ENCODE results near the gene KIF3B. TPM values are rescaled to one million over a fixed set of nuclear protein-coding genes. Genes with fewer than 3 reads are reported as not detected.
A peak's percentile ranks its signal among the peaks of the same experiment; 100 is the strongest.

The KIF3B gene
- total RNA-seq = 10 to 100 TPM in 2 of 4 donors, 1 to 10 TPM in 2; 8.5 to 14.1 (median 11.4) TPM

GRCh38 chr20:32277361-32278198 lies at the start of gene KIF3B:
TSS of gene KIF3B (plus strand) at chr20:32277651. CDS start at chr20:32309778, 32,127 bp downstream.
- peak in 1 of 6 experiments; percentile 6 for TF ChIP-seq CTCF (IDR thresholded peaks at IDR 0.05)
- TF ChIP-seq POLR2A (IDR thresholded peaks at IDR 0.05) = peak in 2 of 4 donors; percentile 25 to 40
- intact Hi-C loops (cut with DNase I) = no loop called here
- peak within 1 kb of the TSS; percentile 68 to 95 (median 90) for H3K4me3 ChIP-seq
- peaks cover 5 to 37% (median 16%) of the 10 kb centered on the region in 3 donors for H3K4me1 ChIP-seq
- peak within 1 kb of the TSS; percentile 67 to 87 (median 80) for H3K27ac ChIP-seq
- H3K27me3 ChIP-seq = no peaks in the 10 kb centered on the region
- WGBS, 2 donors = 2 to 4% methylated on average over 13 to 18 of the region's 62 CpGs
- H3K9me3 ChIP-seq = no peaks in the 10 kb centered on the region
- DNase-seq = peak; percentile 45
- H3K36me3 ChIP-seq = peaks cover 0 to 9% (median 0%) of the 10 kb centered on the region in 3 donors

GRCh38 chr20:32227744-32228688 lies 49.4 kb upstream of the KIF3B start:
- Histone ChIP-seq H3K27ac (no peak overlapping the region), H3K9me3 (no peaks in the 10 kb centered on the region), H3K36me3 (peaks cover 12 to 88% (median 35%) of the 10 kb centered on the region in 3 donors), H3K4me3 (no peak overlapping the region), H3K4me1 (peaks cover 0 to 17% (median 0%) of the 10 kb centered on the region in 3 donors), H3K27me3 (no peaks in the 10 kb centered on the region)
- WGBS, 2 donors = 78 to 82% methylated on average over 17 to 18 of the region's 22 CpGs
- DNase-seq = no peak
- intact Hi-C loops (cut with DNase I) = no loop called here
- no peak for TF ChIP-seq POLR2A (IDR thresholded peaks at IDR 0.05)
- TF ChIP-seq CTCF (IDR thresholded peaks at IDR 0.05) = no peak

- no peak for DNase-seq
- 97% methylated on average over 5 of the region's 5 CpGs for WGBS, 2 donors
These were observed 48.2 kb upstream of the KIF3B start for GRCh38 chr20:32229251-32229747.

GRCh38 chr20:32230707-32231106 lies 46.7 kb upstream of the KIF3B start:
- H3K27ac ChIP-seq = no peak overlapping the region
- WGBS, 2 donors = 92% methylated on average over 10 of the region's 13 CpGs; no CpG with 5 or more reads in 1 of the 2 donors
- no peaks in the 10 kb centered on the region for H3K9me3 ChIP-seq
- no peak for TF ChIP-seq POLR2A (IDR thresholded peaks at IDR 0.05)
- no peak for TF ChIP-seq CTCF (IDR thresholded peaks at IDR 0.05)
- DNase-seq = no peak
- peaks cover 15 to 93% (median 36%) of the 10 kb centered on the region in 3 donors for H3K36me3 ChIP-seq
- no peaks in the 10 kb centered on the region for H3K27me3 ChIP-seq
- H3K4me1 ChIP-seq = peaks cover 4 to 23% (median 4%) of the 10 kb centered on the region in 3 donors
- intact Hi-C loops (cut with DNase I) = no loop called here
- no peak overlapping the region for H3K4me3 ChIP-seq

More at GRCh38 chr20:32229251-32229747, 48.2 kb upstream of the KIF3B start:
- Histone ChIP-seq H3K27ac (no peak overlapping the region), H3K27me3 (no peaks in the 10 kb centered on the region), H3K4me3 (no peak overlapping the region), H3K4me1 (peaks cover 0 to 17% (median 0%) of the 10 kb centered on the region in 3 donors), H3K36me3 (peaks cover 15 to 88% (median 36%) of the 10 kb centered on the region in 3 donors), H3K9me3 (no peaks in the 10 kb centered on the region)
- TF ChIP-seq CTCF (IDR thresholded peaks at IDR 0.05) = no peak
- TF ChIP-seq POLR2A (IDR thresholded peaks at IDR 0.05) = no peak
- intact Hi-C loops (cut with DNase I) = no loop called here
